A673 (cell line): ENCODE measurements around the gene KRT77.

Experiments
- CTCF ChIP-seq: fragments of 300-800, 200-600 bp; sonication (generic); conservative IDR thresholded peaks from 2 replicates; pipeline ENCODE4 v1.5.1; 2017; ENCODE audit warnings: low read depth, mild to moderate bottlenecking, antibody characterized with exemption, low read length, moderate library complexity, mixed read lengths
- EZH2 ChIP-seq: fragments of 200-600 bp; sonication (generic); IDR thresholded peaks from 2 replicates; pipeline ENCODE4 v1.6.1; 2017; ENCODE audit warnings: borderline replicate concordance, low read depth, mild to moderate bottlenecking, mixed read lengths, antibody characterized with exemption, low read length; ENCODE audit not compliant: poor library complexity, severe bottlenecking

GRCh38 chr12:52667931-52668330 is 35.4 kb downstream of the KRT77 start:
- no peak for TF ChIP-seq CTCF
- no peak for TF ChIP-seq EZH2
